Endothelial cell (in vitro differentiated cells): ENCODE results near the gene OSBPL6. TPM values are rescaled to one million over a fixed set of nuclear protein-coding genes. Genes with fewer than 3 reads are reported as not detected.

ENCODE experiments used
- DNase-seq: peaks from one replicate; pipeline ENCODE4 v3.0.0; 2021; ENCODE audit warnings: low spot score
- H3K27ac Mint-ChIP-seq: one replicate; pipeline ENCODE4 v1.8.0; 2021; ENCODE audit warnings: mixed read lengths, inconsistent platforms; ENCODE audit not compliant: unreplicated experiment
- H3K27me3 Mint-ChIP-seq: one replicate; pipeline ENCODE4 v1.8.0; 2021; ENCODE audit warnings: mild to moderate bottlenecking, moderate library complexity, mixed read lengths, inconsistent platforms; ENCODE audit not compliant: unreplicated experiment
- H3K36me3 Mint-ChIP-seq: one replicate; pipeline ENCODE4 v1.8.0; 2021; ENCODE audit warnings: mild to moderate bottlenecking, low read depth, mixed read lengths, inconsistent platforms; ENCODE audit not compliant: unreplicated experiment
- H3K4me1 Mint-ChIP-seq: one replicate; pipeline ENCODE4 v1.8.0; 2021; ENCODE audit warnings: mild to moderate bottlenecking, mixed read lengths, inconsistent platforms; ENCODE audit not compliant: unreplicated experiment
- H3K4me3 Mint-ChIP-seq: one replicate; pipeline ENCODE4 v1.8.0; 2021; ENCODE audit warnings: mild to moderate bottlenecking, mixed read lengths, inconsistent platforms; ENCODE audit not compliant: unreplicated experiment
- H3K9me3 Mint-ChIP-seq: one replicate; pipeline ENCODE4 v1.8.0; 2021; ENCODE audit warnings: mixed read lengths, inconsistent platforms; ENCODE audit not compliant: unreplicated experiment
- CTCF ChIP-seq: fragments of 200-600 bp; sonication (generic); IDR thresholded peaks from one replicate; pipeline ENCODE4 v1.5.0; 2021; ENCODE audit warnings: antibody characterized with exemption; ENCODE audit not compliant: unreplicated experiment
- total RNA-seq: library from RNA; stranded (reverse); fragmentation: NEBNext Ultra II Directional; extraction: Animal tissue kit (Norgen Biotek cat#: 25700); gene quantifications from one replicate; pipeline ENCODE4 v1.2.1, GENCODE V29; 2021; ENCODE audit not compliant: unreplicated experiment

Gene OSBPL6
- total RNA-seq, 1 donor from 2014 or later: 3.0 TPM

DNA sequence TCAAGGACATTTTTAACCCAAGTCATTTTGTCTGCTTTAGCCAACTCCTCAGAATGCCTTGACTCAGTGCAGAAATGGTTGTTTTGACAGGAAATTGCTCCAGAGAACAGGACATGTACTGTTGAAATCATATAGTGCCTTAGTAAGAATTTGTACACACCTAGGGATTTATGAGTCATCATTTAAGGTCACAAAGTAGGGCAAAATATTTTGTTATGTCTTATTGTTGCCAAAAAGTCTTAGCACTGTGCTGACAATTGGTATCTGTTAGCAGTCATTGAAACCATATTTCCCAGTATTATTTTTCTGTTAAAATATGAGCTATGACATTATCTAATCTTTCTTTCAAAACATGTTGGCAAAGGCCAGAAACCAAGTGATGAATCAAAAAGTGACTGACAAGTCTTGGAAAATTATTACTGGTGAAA is 104.5 kb downstream of the OSBPL6 start:
- DNase-seq: no peak
- no peak for TF ChIP-seq CTCF
- Mint-ChIP-seq H3K27me3 (no peaks in the 10 kb centered on the region), H3K36me3 (no peaks in the 10 kb centered on the region), H3K4me1 (peaks cover 4% of the 10 kb centered on the region), H3K4me3 (no peak overlapping the region), H3K27ac (no peak overlapping the region), H3K9me3 (no peaks in the 10 kb centered on the region)

DNA sequence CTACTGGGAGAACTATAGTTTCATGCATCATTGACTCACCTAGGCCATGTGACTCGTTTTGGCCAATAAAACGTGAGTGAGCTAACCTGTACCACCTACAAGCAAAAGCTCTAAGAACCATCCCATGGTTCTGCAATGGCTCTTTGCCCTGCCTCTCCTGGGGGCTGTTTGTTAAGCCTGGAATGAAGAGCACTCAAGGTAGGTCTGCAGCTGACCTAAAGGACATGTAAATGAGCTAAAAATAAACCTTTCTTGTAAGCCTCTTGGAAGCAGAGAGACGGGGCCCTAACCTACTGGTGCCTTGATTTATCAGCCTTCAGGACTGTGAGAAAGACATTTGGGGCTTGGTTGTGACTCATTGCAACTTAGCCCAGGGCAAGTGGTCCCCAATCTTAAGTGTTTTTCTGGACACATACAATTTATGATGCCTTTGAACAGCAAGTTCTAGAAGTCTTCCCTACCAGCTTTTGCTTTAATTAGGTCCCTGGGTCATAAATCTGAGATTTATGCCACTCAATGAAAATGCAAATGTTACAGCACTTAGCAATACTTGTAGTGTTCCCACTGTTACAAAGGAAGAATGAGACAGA is 107.4 kb downstream of the OSBPL6 start:
- no peak for TF ChIP-seq CTCF
- DNase-seq: no peak
- Mint-ChIP-seq H3K36me3 (no peaks in the 10 kb centered on the region), H3K27ac (no peak overlapping the region), H3K4me3 (no peak overlapping the region), H3K9me3 (no peaks in the 10 kb centered on the region), H3K27me3 (no peaks in the 10 kb centered on the region), H3K4me1 (peaks cover 9% of the 10 kb centered on the region)

DNA sequence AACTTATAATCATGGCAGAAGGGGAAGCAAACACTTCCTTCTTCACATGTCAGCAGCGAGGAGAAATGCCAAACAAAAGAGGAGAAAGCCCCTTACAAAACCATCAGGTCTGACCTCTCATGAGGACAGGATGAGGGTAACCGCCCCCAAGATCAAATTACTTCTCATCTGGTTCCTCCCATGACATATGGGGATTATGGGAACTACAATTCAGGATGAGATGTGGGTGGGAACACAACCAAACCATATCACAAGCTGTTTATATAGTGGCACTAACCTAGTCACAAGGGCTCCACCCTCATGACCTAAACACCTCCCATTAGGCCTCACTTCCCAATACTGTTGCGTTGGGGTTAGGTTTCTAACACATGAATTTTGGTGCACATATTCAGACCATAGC is 110.0 kb downstream of the OSBPL6 start:
- no peak for TF ChIP-seq CTCF
- Mint-ChIP-seq H3K27ac (no peak overlapping the region), H3K9me3 (no peaks in the 10 kb centered on the region), H3K4me1 (peaks cover 27% of the 10 kb centered on the region), H3K4me3 (no peak overlapping the region), H3K36me3 (no peaks in the 10 kb centered on the region), H3K27me3 (no peaks in the 10 kb centered on the region)
- DNase-seq: no peak

DNA sequence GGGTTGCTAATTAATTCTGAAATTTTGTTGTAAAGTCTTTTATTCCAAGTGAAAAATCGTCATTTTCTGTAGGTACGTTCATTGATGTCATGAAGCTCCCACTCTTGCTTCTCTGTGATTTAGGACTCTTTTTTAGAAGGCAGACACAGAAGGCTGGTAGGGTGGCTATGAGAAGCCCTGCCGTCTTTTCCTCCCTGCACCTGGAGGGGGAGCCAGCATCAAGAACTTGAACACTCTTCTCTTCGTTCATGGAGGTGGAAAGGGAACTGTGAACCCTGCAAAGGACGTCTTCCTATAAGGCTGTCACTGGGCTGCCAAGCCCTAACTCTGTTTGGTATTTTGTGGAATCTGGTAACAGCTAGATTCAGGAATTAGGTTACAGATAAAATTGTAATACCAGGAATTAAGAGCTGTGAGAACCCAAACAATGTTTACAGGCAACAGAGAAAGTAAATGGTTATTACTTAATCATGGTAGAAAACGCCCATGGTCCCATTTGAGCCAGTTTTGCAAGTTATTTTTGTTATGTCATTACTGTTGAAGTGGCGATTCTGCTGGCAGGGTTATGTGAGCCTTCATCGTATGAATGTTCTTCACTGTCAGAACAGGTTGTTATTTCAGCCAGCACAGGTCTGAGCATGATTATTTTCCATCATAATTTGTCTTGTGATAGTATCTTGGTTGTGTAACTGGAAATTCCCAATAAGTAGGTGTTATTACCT is 112.2 kb downstream of the OSBPL6 start:
- no peaks in the 10 kb centered on the region for H3K9me3 Mint-ChIP-seq
- peak; percentile 32 for TF ChIP-seq CTCF
- peaks cover 35% of the 10 kb centered on the region for H3K4me1 Mint-ChIP-seq
- DNase-seq: peak; percentile 67
- H3K27ac Mint-ChIP-seq: no peak overlapping the region
- no peak overlapping the region for H3K4me3 Mint-ChIP-seq
- H3K36me3 Mint-ChIP-seq: no peaks in the 10 kb centered on the region
- H3K27me3 Mint-ChIP-seq: no peaks in the 10 kb centered on the region

- H3K9me3 Mint-ChIP-seq: no peaks in the 10 kb centered on the region
- no peaks in the 10 kb centered on the region for H3K27me3 Mint-ChIP-seq
- no peak for TF ChIP-seq CTCF
- no peaks in the 10 kb centered on the region for H3K36me3 Mint-ChIP-seq
- no peak overlapping the region for H3K4me3 Mint-ChIP-seq
- DNase-seq: no peak
- no peak overlapping the region for H3K27ac Mint-ChIP-seq
- H3K4me1 Mint-ChIP-seq: peaks cover 37% of the 10 kb centered on the region
Observed at GRCh38 chr2:178307650-178308049, 113.3 kb downstream of the OSBPL6 start.
